ENCODE data around the gene HTRA1. TPM values are rescaled to one million over a fixed set of nuclear protein-coding genes. Genes with fewer than 3 reads are reported as not detected.
A peak's percentile ranks its signal among the peaks of the same experiment; 100 is the strongest.

HTRA1 gene
- polyA plus RNA-seq, 10 donors: 86.1 to 172 (median 119) TPM

- peak in 1 of 3 donors; percentile 14 for DNase-seq
These were observed 32.4 kb downstream of the HTRA1 start for GRCh38 chr10:122493761-122494160.

GRCh38 chr10:122494173-122494820 is 32.9 kb downstream of the HTRA1 start:
- DNase-seq: peak in 1 of 3 donors; percentile 37

DNA sequence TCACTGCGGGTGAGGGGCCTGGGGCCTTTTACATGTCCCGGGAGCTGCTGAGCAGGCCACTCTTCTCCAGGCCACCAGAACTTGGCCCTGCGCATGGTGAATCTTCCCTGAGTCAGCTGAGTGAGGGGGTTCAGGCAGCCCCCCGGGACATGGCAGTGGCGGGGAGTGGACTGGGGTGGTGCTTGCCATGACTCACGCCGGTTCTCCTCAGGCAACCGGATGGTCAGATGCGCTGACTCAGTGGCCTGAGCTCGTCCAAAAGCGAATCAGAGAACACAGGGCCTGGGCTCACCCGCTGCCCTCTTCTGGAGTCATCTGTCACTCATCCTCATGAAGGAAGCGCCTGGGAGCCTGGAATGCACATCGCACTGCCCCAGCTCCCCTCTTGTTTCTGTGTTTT is 33.5 kb downstream of the HTRA1 start:
- no peak for DNase-seq

DNA sequence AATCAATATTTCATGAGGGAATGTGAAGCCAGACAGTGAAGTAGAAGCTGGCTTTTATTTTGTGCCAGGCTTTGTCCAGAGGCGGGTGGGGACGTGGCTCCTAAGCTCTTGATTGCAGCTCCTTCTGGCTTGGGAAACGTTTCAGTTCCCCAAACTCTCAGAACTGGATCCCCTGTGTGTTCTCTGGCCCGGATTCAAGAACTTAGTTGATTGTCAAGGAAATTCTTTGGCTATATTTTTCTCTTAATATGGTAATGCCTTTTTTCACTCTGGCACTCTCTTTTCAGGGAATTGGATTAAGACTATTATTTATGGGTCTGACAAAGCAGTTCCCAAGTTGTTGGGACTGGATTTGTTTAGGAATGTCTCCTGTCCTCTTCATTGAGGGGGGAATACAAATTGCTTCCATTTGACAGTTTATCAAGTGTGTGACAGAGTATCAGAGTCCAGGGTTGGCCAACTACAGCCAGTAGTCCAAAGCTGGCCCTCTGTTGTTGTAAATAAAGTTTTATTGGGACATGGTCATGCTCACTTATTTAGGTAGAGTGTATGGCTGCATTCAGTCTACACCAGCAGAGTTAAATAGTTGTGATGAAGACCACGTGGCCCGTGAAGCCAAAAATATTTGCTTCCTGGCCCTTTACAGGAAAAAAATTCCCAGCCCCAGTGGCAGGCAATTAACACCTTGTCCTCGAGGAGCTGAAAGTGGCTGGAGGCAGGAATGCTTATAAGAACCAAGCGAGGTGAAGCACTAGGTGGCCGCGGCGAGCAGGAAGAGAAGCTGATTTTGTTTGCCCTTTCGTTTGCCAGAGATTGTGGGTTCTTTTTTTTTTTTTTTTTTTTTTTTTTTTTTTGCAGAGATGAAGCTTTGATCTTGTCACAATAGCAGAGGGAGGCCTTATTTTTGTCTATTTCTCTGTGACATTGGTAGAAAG is 34.3 kb downstream of the HTRA1 start:
- peak in 1 of 3 donors; percentile 54 for DNase-seq

GRCh38 chr10:122497241-122497640 is 35.9 kb downstream of the HTRA1 start:
- DNase-seq: no peak

- no peak for DNase-seq
These were observed 37.2 kb downstream of the HTRA1 start for GRCh38 chr10:122498521-122498920.

GRCh38 chr10:122499012-122499411 is 37.7 kb downstream of the HTRA1 start:
- no peak for DNase-seq

DNA sequence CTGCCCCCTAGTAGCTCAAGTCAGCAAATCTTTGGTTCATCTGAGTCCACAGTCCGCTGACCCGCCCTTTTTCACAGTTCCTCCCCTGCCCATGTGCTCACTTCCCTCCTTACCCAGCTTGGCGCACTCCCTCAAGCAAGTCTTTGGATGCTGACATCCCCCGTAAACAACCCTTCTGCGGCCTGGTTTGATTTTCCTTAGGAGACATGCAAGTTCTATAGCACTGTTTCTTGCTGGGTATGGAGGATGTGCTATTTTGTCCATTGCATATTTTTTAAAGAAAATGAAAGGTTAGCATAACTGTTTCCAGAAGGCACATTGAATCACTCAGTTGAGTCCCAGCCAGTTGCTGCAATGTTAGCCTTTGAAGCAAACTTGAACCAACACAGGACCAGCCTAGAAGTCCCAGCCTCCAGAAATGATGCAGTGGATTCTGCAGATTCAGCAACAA is 38.2 kb downstream of the HTRA1 start:
- peak in 2 of 3 donors; percentile 63 to 80 for DNase-seq

DNA sequence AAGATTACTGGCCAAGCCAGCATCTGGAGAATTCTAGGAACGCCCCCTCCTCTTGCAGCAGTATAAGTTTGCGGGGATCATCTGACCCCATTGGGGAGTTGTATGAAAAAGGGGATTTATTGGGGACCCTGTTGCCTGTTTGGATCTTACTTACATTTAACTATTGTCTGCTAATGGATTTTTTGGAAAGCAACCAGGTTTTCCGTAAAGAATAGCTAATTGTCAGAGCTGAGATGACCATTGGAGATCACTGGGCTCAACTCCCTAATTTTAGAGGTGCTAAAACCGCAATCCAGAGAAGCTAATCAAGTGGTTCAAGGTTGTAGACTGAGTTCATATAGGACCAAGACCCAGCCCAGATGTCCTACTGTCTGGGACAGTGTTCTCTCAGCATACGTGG is 38.8 kb downstream of the HTRA1 start:
- no peak for DNase-seq

DNA sequence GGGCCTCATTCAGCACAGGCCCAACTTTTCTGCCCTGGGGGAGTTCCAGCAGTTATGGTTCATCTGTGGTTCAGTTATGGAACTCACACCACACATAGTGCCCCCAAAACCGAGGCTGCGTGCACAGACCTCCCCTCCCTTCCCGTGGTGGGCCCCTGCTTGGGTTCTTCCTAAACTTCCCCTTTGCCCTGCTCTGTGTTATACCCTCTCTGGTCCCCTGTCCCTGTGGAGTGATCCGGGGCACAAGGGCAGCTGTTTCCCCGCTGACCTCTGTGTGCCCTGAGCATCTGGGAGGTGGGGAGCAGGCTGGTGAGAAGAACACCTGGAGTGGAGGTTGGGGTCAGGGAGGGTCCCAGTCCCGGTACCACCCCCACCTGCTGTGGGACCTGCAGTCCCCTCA is 39.4 kb downstream of the HTRA1 start:
- no peak for DNase-seq

DNA sequence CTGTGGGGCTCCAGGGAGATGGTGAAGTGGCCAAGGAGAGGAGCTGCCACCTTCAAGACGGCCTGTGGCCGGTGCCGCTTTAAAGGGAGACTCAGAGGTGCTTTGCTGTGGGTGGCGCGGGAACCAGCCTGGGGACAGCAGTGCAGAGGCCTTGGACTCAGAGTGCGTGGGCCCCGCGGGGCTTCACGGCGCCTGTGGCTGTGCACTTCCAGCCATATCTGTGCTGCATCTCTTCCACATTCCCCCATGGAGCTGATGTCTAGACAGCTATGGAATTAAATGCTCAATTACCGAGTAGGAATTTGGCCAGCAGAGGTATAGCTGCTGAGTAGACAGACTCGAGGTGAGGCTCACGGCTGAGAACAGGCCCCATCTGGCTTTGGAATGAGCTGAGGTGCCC is 41.7 kb downstream of the HTRA1 start:
- DNase-seq: peak in 1 of 3 donors; percentile 59

DNA sequence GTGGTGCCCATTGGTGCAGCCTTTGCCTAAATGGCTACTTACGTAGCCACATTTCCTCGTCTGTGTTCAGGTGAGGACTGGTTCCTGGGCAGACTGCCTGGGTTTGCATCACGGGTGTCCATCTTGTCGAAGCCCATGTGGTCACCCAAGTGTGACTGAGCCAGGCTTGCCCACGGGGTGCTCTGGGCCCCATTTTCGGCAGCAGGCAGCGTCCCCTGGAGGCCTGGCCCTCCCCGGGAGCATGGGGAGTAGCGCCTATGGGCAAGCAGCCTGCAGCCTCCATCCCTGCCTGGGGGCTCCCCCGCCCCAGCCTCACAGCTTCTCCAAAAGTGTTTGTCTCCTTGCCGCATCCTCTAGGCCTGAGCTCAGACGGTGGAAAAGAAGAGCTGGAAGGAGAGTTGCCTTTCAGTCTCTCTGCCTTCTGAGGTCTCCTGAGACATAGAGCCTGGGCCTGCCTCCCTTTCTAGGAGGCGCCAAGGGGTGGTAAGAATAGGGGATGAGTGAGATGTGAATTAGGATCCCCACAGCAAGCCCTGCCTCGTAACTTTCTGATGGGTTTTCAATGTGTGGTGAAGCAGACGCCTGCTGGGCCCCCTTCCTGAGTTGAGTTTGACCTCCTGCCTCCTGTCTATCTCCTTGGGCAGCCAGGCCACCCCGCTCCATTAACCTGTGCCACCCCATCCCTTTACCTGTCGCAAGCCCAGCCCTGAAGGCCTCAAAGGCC is 42.7 kb downstream of the HTRA1 start:
- DNase-seq: no peak

DNA sequence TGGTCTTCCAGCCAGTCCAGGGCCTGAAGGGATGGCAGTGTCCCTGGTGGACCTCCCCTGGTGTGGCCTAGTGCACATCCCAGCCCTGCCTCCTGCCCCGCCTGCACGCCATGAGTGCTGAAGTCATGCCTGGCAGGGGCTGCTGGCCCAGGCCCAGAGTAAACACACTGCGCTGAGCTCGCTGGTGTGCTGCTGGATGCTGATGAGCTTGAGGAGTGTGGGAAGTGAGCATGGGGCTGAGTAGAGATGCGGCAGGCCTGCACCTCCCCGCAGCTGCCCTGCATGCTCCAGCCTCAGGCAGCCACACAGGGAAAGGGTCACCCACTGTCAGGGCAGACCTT is 43.2 kb downstream of the HTRA1 start:
- peak; percentile 85 to 97 (median 91) for DNase-seq

GRCh38 chr10:122505011-122505410 is 43.7 kb downstream of the HTRA1 start:
- DNase-seq: no peak

GRCh38 chr10:122505885-122506645 is 44.7 kb downstream of the HTRA1 start:
- DNase-seq: peak in 1 of 3 donors; percentile 65

DNA sequence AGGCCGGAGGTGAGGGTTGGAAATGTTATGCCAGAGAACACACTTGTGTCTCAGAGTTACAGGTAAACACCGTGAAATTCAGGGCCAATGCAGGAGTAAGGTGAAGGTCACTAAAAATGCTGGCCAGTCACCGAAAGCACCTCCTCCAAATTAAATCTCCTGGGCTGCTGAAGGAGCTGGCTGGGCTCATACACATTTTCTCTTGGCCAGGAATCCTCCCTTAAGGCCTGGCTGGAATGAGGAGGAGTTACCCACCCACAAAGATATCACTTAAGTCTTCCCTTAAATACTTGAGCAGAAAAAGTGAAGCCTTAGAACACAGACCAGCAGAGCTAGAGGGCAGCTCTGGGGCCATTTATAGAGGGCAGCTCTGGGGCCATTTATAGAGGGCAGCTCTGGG is 46.3 kb downstream of the HTRA1 start:
- DNase-seq: peak in 1 of 3 donors; percentile 73

- DNase-seq: peak in 1 of 3 donors; percentile 31
These were observed 46.7 kb downstream of the HTRA1 start for GRCh38 chr10:122508021-122508420.

DNA sequence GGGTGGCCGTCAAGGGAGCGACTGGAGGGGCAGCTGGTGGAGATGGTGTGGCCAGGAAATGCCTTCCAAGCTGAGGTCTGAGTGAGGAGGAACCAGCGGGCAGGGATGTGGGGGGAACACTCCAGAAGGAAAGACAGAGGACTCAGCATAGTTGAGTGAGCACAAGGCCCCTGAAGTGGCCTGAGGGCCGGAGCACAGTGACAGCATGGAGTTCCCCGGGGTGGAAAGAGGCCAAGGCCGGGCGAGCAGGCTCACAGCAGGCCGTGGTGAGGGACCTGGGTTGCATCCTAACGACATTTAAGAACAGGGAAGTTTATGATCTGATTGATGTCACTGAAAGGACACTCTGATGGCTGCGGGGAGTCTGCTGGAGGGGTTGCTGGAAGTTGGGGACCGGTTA is 48.0 kb downstream of the HTRA1 start:
- DNase-seq: no peak

- no peak for DNase-seq
These were observed 49.0 kb downstream of the HTRA1 start for GRCh38 chr10:122510326-122510725.

- no peak for DNase-seq
These were observed 49.4 kb downstream of the HTRA1 start for GRCh38 chr10:122510736-122511135.

- DNase-seq: no peak
These were observed 51.7 kb downstream of the HTRA1 start for GRCh38 chr10:122513053-122513452.

All from muscle of back (tissue), 11 donors.